Tibial nerve (tissue), 4 donors: ENCODE data around the gene IL1RL1. TPM values are rescaled to one million over a fixed set of nuclear protein-coding genes. Genes with fewer than 3 reads are reported as not detected.

ENCODE experiments used
- DNase-seq, 2 donors: peaks; one replicate each; pipeline ENCODE4 v3.0.0-alpha.2; 2019; ENCODE audit warnings: low spot score in 2 of 2
- H3K27ac ChIP-seq, 4 donors: fragments of 200-600 bp; sonication (generic) in 3 of 4; one replicate each; pipeline ENCODE4 v1.5.1; 2017 to 2019; ENCODE audit warnings: mild to moderate bottlenecking in 1 of 4
- H3K27me3 ChIP-seq, 2 donors: fragments of 200-600 bp; sonication (generic) in 1 of 2; one replicate each; pipeline versions ENCODE4 v1.5.1 to v1.6.0; 2017 to 2019
- H3K36me3 ChIP-seq, 3 donors: fragments of 200-600 bp; sonication (generic); one replicate each; pipeline ENCODE4 v1.5.1; 2018 to 2019
- H3K4me1 ChIP-seq, 4 donors: fragments of 200-600 bp; sonication (generic) in 3 of 4; one replicate each; pipeline ENCODE4 v1.5.1; 2017 to 2019
- H3K4me3 ChIP-seq, 4 donors: fragments of 200-600 bp; sonication (generic) in 3 of 4; one replicate each; pipeline ENCODE4 v1.5.1; 2017 to 2019; ENCODE audit warnings: mild to moderate bottlenecking in 1 of 4, moderate library complexity in 1 of 4
- H3K9me3 ChIP-seq, 4 donors: fragments of 200-600 bp; sonication (generic) in 3 of 4; one replicate each; pipeline ENCODE4 v1.5.1; 2017 to 2019
- EP300 ChIP-seq, 2 donors: sonication (generic); formaldehyde crosslinking; IDR thresholded peaks; one replicate each; pipeline ENCODE4 v1.6.1; 2017; ENCODE audit warnings: antibody characterized with exemption in 2 of 2, mild to moderate bottlenecking in 1 of 2
- POLR2A ChIP-seq, 2 donors: fragments of 450-650 bp; IDR thresholded peaks; one replicate each; pipeline ENCODE4 v1.6.1; 2017; ENCODE audit warnings: antibody characterized with exemption in 2 of 2, mild to moderate bottlenecking in 2 of 2, moderate library complexity in 2 of 2
- WGBS, 2 donors: methylation state at CpG; one replicate each; pipeline ENCODE4 v1.1.5; 2018; 5-methylcytosine and 5-hydroxymethylcytosine counted together
- total RNA-seq, 4 donors: library from RNA; depleted of rRNA; stranded (reverse); fragments of >200 nt; gene quantifications; one replicate each; pipeline ENCODE4 v1.1.0, GENCODE V29; 2016
- TF ChIP-seq, protein P1 (sequence below), 5 experiments: fragments of 200-600 bp in 3 of 5; fragments of 450-650 bp in 2 of 5; sonication (generic) in 3 of 5; IDR thresholded peaks; one replicate each; pipeline ENCODE4 v1.5.1; 2016 to 2019; ENCODE audit warnings: antibody characterized with exemption in 5 of 5, mild to moderate bottlenecking in 3 of 5, moderate library complexity in 2 of 5

IL1RL1 gene
- total RNA-seq, 4 donors from 2014 or later: 3.9 to 17.7 (median 6.9) TPM

DNA sequence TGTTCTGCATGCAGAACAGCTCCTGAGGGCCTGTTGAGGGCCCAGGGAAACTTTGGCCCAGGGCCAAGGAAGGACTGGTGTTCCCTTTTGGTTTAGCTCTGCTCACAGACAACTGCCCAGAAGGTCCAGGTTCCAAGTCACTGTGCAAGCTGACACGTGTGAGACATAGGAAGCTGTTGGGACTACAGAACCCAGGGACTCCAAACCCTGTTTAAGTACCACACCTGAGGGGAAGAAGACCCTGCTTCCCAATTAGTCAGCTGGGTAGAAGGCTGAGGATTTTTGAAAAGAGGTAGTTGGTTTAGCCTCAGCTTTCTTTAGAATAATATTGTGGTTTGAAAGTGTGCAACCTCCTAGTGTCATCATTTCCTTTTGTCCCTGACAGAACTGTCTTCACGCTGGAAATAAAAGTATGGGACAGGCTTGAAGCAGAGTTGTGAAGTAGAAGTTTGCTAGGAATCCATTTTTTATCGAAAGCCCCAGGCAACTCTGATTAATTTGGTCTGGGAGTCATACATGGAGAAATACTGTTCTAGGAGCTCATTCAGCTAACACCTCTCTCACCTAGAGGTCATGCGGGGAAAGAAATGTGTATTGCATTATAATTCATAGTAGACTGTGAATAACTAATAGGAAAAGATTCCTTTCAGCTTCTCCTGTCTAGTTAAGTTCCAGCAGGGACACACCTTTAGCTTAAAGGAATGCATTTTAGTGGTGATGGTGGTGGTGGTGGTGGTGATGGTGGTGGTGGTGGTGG lies 19.9 kb upstream of the IL1RL1 start:
- Histone ChIP-seq H3K9me3 (no peaks in the 10 kb centered on the region), H3K27ac (no peak overlapping the region), H3K27me3 (no peaks in the 10 kb centered on the region), H3K4me3 (no peak overlapping the region), H3K4me1 (no peaks in the 10 kb centered on the region), H3K36me3 (no peaks in the 10 kb centered on the region)
- WGBS, 2 donors: 74 to 80% methylated on average over 4 of the region's 4 CpGs
- DNase-seq: peak in 1 of 2 donors; percentile 22
- no peak for TF ChIP-seq POLR2A (IDR thresholded peaks at IDR 0.05)
- TF ChIP-seq EP300 (IDR thresholded peaks at IDR 0.05): no peak

DNA sequence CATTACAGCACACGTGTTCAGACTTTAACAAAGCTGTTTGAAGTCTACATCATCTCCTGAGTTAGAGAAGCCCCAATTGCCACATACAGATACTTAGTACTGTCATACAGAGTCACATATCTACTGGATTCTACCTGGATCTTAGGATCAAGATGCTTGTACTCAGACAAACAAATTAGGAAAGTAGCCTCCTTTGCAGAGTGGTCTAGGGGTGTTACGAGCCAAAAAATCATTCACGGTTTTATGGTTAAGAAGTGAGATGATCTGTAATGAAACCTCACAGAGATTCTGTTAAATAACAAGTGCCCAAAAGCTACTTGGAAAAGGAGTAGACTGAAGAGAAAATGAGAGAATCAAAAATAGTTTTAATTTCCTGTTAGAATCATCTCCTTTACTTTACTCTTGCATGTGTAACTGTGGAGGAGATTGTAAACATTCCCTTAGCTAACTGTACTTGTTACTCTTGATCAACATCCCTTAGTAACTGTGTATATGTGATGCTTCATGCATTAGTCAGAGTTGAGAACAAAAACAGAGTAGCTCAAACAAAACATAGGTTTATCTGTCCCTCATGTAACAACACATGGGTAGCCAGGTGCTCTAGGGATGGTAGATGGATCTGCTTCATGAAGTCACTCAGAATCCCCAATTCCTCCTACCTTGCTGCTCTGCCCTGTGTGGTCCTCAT lies 16.4 kb upstream of the IL1RL1 start:
- no peak overlapping the region for H3K4me3 ChIP-seq
- no peak overlapping the region for H3K27ac ChIP-seq
- 79 to 81% methylated on average over 3 of the region's 3 CpGs for WGBS, 2 donors
- H3K9me3 ChIP-seq: no peaks in the 10 kb centered on the region
- no peak for TF ChIP-seq POLR2A (IDR thresholded peaks at IDR 0.05)
- no peak for TF ChIP-seq EP300 (IDR thresholded peaks at IDR 0.05)
- TF ChIP-seq, protein P1, sequence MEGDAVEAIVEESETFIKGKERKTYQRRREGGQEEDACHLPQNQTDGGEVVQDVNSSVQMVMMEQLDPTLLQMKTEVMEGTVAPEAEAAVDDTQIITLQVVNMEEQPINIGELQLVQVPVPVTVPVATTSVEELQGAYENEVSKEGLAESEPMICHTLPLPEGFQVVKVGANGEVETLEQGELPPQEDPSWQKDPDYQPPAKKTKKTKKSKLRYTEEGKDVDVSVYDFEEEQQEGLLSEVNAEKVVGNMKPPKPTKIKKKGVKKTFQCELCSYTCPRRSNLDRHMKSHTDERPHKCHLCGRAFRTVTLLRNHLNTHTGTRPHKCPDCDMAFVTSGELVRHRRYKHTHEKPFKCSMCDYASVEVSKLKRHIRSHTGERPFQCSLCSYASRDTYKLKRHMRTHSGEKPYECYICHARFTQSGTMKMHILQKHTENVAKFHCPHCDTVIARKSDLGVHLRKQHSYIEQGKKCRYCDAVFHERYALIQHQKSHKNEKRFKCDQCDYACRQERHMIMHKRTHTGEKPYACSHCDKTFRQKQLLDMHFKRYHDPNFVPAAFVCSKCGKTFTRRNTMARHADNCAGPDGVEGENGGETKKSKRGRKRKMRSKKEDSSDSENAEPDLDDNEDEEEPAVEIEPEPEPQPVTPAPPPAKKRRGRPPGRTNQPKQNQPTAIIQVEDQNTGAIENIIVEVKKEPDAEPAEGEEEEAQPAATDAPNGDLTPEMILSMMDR (IDR thresholded peaks at IDR 0.05): no peak
- H3K36me3 ChIP-seq: no peaks in the 10 kb centered on the region
- no peaks in the 10 kb centered on the region for H3K27me3 ChIP-seq
- H3K4me1 ChIP-seq: no peaks in the 10 kb centered on the region
- no peak for DNase-seq

- whole genome bisulfite sequencing, 2 donors: 71 to 89% methylated on average over 1 of the region's 1 CpG
- TF ChIP-seq POLR2A (IDR thresholded peaks at IDR 0.05): no peak
- no peak overlapping the region for H3K27ac ChIP-seq
- DNase-seq: no peak
- H3K36me3 ChIP-seq: no peaks in the 10 kb centered on the region
- H3K4me3 ChIP-seq: no peak overlapping the region
- H3K9me3 ChIP-seq: no peaks in the 10 kb centered on the region
- H3K27me3 ChIP-seq: no peaks in the 10 kb centered on the region
- no peaks in the 10 kb centered on the region for H3K4me1 ChIP-seq
Observed at GRCh38 chr2:102295566-102295965, 15.8 kb upstream of the IL1RL1 start.

DNA sequence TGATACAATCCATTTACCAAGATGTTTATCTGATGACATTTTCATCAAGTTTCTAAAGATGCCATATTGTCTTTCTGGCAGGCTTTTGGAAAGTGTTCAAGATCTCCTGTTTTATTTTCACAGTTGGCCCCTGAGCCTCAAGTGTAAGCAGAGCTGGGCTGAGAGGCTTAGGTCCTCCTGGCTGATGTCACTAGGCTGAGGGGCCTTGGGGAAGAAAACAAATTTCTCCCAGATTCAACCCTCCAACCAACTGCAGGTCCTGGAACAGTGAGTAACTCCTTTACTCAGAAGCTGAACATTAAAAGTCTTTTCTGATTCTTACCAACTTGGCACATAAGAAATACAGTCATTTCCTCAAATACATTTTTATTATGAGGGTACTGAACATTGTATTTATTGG lies 14.9 kb upstream of the IL1RL1 start:
- no peaks in the 10 kb centered on the region for H3K9me3 ChIP-seq
- H3K27me3 ChIP-seq: no peaks in the 10 kb centered on the region
- no peaks in the 10 kb centered on the region for H3K36me3 ChIP-seq
- TF ChIP-seq, protein P1 (IDR thresholded peaks at IDR 0.05): no peak
- TF ChIP-seq POLR2A (IDR thresholded peaks at IDR 0.05) (no peak), EP300 (IDR thresholded peaks at IDR 0.05) (no peak)
- no peak for DNase-seq
- H3K4me1 ChIP-seq: no peaks in the 10 kb centered on the region
- H3K27ac ChIP-seq: no peak overlapping the region
- no peak overlapping the region for H3K4me3 ChIP-seq

DNA sequence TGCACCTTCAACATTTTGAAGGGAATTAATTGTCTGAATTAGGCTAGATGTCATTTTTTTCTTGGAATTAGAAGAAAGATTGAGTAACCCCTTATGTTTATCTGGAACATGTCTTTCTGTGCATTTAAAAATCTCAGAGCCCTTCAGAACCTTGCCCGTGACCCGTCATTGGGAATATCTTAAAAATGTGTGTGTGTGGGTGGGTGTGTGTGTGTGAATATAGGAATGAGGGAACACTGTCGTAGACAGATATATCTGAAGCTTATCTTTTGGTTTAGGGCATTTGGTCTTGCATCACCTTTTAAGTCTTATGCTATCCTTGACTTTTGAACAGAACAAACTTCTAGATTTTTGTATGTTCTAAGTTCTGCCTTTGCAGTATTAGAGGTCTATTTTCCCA lies 13.5 kb upstream of the IL1RL1 start:
- 38 to 63% methylated on average over 3 of the region's 3 CpGs for WGBS, 2 donors
- Histone ChIP-seq H3K27ac (no peak overlapping the region), H3K4me3 (no peak overlapping the region), H3K9me3 (no peaks in the 10 kb centered on the region), H3K27me3 (no peaks in the 10 kb centered on the region), H3K36me3 (no peaks in the 10 kb centered on the region), H3K4me1 (no peaks in the 10 kb centered on the region)
- TF ChIP-seq, protein P1 (IDR thresholded peaks at IDR 0.05): no peak
- TF ChIP-seq POLR2A (IDR thresholded peaks at IDR 0.05): no peak
- TF ChIP-seq EP300 (IDR thresholded peaks at IDR 0.05): no peak
- no peak for DNase-seq

DNA sequence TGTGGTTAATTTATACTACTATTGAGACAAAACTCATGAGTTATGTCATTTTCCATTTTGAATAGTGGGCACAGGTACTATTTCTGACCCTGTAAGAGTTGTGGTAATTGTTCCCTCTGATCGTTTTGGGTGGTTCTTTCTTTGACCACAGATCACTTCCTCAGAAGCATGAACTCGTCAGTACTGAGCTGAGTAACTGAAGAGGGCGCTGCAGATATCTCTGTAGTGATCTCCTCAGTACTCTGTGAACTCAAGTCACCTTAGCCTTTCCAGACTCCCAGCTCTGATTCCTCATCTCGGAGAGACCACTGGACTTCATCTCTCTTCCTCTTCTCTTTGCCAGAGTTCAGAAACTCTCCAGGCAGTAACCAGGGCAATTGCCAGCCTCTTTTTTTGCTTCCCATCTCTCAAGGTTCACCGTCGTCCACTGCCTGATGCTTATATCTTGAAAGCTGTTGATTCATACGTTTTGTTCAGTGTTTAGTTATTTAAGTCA lies 9.4 kb upstream of the IL1RL1 start:
- Histone ChIP-seq H3K27ac (no peak overlapping the region), H3K36me3 (no peaks in the 10 kb centered on the region), H3K4me3 (no peak overlapping the region), H3K4me1 (no peaks in the 10 kb centered on the region), H3K27me3 (peaks cover 0 to 9% of the 10 kb centered on the region in 2 donors), H3K9me3 (no peaks in the 10 kb centered on the region)
- no peak for TF ChIP-seq POLR2A (IDR thresholded peaks at IDR 0.05)
- TF ChIP-seq, protein P1 (IDR thresholded peaks at IDR 0.05): peak in 2 of 5 experiments; percentile 8 to 16
- peak in 1 of 2 donors; percentile 34 for DNase-seq
- WGBS, 2 donors: 31 to 44% methylated on average over 7 of the region's 7 CpGs
